HepG2 (cell line): ENCODE results near the gene NSD1. TPM values are rescaled to one million over a fixed set of nuclear protein-coding genes. Genes with fewer than 3 reads are reported as not detected.

Experiments used
- DR1 ChIP-seq: sonication (generic); formaldehyde crosslinking; IDR thresholded peaks from 2 replicates; pipeline ENCODE4 v1.8.0; 2021; ENCODE audit warnings: mild to moderate bottlenecking, missing genetic modification reagents, inconsistent platforms
- MAF1 ChIP-seq: sonication (generic); formaldehyde crosslinking; IDR thresholded peaks from 2 replicates; pipeline ENCODE4 v1.5.0; 2020; ENCODE audit warnings: missing genetic modification reagents, borderline replicate concordance
- MYNN ChIP-seq: sonication (generic); formaldehyde crosslinking; IDR thresholded peaks from 2 replicates; pipeline ENCODE4 v1.4.0; 2020; ENCODE audit warnings: mild to moderate bottlenecking, low read depth, missing genetic modification reagents
- PPARG ChIP-seq: conservative IDR thresholded peaks from 2 replicates; pipeline ENCODE4 v1.6.1; 2016; ENCODE audit warnings: missing biosample characterization, missing genetic modification reagents
- ZBTB38 ChIP-seq: sonication (generic); formaldehyde crosslinking; IDR thresholded peaks from 2 replicates; pipeline ENCODE4 v1.5.1; 2020; ENCODE audit warnings: mild to moderate bottlenecking, missing genetic modification reagents
- ZC3H4 ChIP-seq: sonication (generic); formaldehyde crosslinking; IDR thresholded peaks from 2 replicates; pipeline ENCODE4 v1.4.0; 2020; ENCODE audit warnings: missing genetic modification reagents, borderline replicate concordance
- ZNF17 ChIP-seq: sonication (generic); formaldehyde crosslinking; IDR thresholded peaks from 2 replicates; pipeline ENCODE4 v1.5.0; 2020; ENCODE audit warnings: mild to moderate bottlenecking, missing genetic modification reagents
- ZNF180 ChIP-seq: sonication (generic); formaldehyde crosslinking; IDR thresholded peaks from 2 replicates; pipeline ENCODE4 v1.4.0; 2020; ENCODE audit warnings: low read depth, missing genetic modification reagents, borderline replicate concordance
- ZNF207 ChIP-seq: fragments of 450-650 bp; IDR thresholded peaks from 2 replicates; pipeline ENCODE4 v1.6.1; 2016; ENCODE audit warnings: antibody characterized with exemption, borderline replicate concordance
- ZNF333 ChIP-seq: sonication (generic); formaldehyde crosslinking; IDR thresholded peaks from 2 replicates; pipeline ENCODE4 v1.4.0; 2020; ENCODE audit warnings: mild to moderate bottlenecking, missing genetic modification reagents, borderline replicate concordance
- ZNF543 ChIP-seq: sonication (generic); formaldehyde crosslinking; IDR thresholded peaks from 2 replicates; pipeline ENCODE4 v1.4.0; 2020; ENCODE audit warnings: mild to moderate bottlenecking, missing genetic modification reagents
- ZNF678 ChIP-seq: sonication (generic); formaldehyde crosslinking; IDR thresholded peaks from 2 replicates; pipeline ENCODE4 v1.4.0; 2020; ENCODE audit warnings: mild to moderate bottlenecking, missing genetic modification reagents
- ZNF7 ChIP-seq: IDR thresholded peaks from 2 replicates; pipeline ENCODE4 v1.6.1; 2016; ENCODE audit warnings: missing biosample characterization, missing genetic modification reagents
- ZNF816 ChIP-seq: sonication (generic); formaldehyde crosslinking; IDR thresholded peaks from 2 replicates; pipeline ENCODE4 v1.8.0; 2022; ENCODE audit warnings: missing genetic modification reagents, mild to moderate bottlenecking, borderline replicate concordance
- polyA plus RNA-seq, 8 experiments: library from polyadenylated mRNA; depleted of rRNA in 3 of 8; stranded (reverse) in 7 of 8; unstranded in 1 of 8; fragments of >200 nt; fragmentation: Illumina TruSeq in 4 of 8; extraction: Trizol in 4 of 8; gene quantifications; 2 replicates each; pipeline versions ENCODE4 v1.2.1 to v1.2.3, GENCODE V29; 2011 to 2016; ENCODE audit warnings: low read depth in 4 of 8, missing spikeins in 1 of 8, mixed read lengths in 1 of 8; ENCODE audit not compliant: insufficient read depth in 1 of 8
- total RNA-seq, 5 experiments: library from RNA; depleted of rRNA; stranded (reverse); fragments of >200 nt; fragmentation: Illumina TruSeq; extraction: Trizol; gene quantifications; 2 replicates each; pipeline ENCODE4 v1.2.3, GENCODE V29; 2016; ENCODE audit warnings: low read depth in 1 of 5
- TF ChIP-seq, protein P1 (sequence below): sonication (generic); formaldehyde crosslinking; IDR thresholded peaks from 2 replicates; pipeline ENCODE4 v1.4.0; 2020; ENCODE audit warnings: low read depth, missing genetic modification reagents
- TF ChIP-seq, protein P2 (sequence below), 2 experiments: sonication (generic) in 1 of 2; formaldehyde crosslinking in 1 of 2; IDR thresholded peaks; 2 replicates each; pipeline versions ENCODE4 v1.5.1 to v1.6.1; 2011 to 2020; ENCODE audit warnings: borderline replicate concordance in 1 of 2, low read depth in 1 of 2, low read length in 1 of 2, mild to moderate bottlenecking in 1 of 2, missing genetic modification reagents in 1 of 2, moderate library complexity in 1 of 2
- TF ChIP-seq, protein P3 (sequence below), 2 experiments: fragments of 450-650 bp in 1 of 2; sonication (generic) in 1 of 2; formaldehyde crosslinking; IDR thresholded peaks; 2 replicates each; pipeline versions ENCODE4 v1.5.0 to v1.8.0; 2020 to 2022; ENCODE audit warnings: mild to moderate bottlenecking in 1 of 2, missing genetic modification reagents in 1 of 2
- TF ChIP-seq, protein P4 (sequence below): sonication (generic); formaldehyde crosslinking; IDR thresholded peaks from 2 replicates; pipeline ENCODE4 v1.4.0; 2020; ENCODE audit warnings: missing genetic modification reagents

The NSD1 gene
- total and polyA plus RNA-seq, 2 of the 13 experiments (the other 11 are each of a cell fraction or from before 2014, with no cell fraction given) = 0.01 to 0.09 TPM

DNA sequence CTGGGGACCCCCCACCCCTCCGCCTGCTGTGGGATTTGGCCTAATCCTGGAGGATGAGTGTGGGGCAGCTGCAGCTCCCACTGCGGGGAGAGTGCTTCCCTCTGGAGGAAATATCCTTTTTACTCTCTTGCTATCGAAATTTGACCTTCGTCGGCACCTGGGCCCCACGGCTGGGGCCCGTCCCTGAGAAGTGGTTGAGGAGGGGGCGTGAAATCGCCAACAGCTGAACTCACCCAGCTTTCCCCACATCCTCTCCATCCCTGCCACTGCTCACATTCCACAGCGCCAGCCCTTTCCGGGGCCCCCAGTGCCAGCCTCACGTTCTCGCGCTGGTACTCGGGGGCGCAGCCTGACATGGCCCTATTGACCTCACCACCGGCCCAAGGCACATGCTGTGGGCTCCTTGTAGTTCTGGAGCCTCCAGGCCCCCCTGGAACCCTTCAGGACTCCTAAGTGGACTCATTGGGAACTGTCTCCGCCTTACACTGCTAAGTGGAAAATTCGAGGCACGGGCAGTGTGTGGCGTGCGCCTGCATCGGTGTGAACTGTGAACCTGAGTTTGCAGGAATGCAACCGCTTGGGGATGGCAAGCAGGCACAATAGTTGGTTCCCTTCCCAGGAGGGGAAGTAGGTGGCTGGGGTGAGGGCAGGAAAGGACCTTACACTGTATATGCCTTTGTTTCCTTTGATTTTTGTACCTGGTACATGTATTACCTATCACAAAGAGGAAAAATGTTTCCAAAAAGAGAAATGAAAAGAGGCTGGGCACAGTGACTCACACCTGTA is 27.7 kb upstream of the NSD1 start (continued):
- TF ChIP-seq, protein P1, sequence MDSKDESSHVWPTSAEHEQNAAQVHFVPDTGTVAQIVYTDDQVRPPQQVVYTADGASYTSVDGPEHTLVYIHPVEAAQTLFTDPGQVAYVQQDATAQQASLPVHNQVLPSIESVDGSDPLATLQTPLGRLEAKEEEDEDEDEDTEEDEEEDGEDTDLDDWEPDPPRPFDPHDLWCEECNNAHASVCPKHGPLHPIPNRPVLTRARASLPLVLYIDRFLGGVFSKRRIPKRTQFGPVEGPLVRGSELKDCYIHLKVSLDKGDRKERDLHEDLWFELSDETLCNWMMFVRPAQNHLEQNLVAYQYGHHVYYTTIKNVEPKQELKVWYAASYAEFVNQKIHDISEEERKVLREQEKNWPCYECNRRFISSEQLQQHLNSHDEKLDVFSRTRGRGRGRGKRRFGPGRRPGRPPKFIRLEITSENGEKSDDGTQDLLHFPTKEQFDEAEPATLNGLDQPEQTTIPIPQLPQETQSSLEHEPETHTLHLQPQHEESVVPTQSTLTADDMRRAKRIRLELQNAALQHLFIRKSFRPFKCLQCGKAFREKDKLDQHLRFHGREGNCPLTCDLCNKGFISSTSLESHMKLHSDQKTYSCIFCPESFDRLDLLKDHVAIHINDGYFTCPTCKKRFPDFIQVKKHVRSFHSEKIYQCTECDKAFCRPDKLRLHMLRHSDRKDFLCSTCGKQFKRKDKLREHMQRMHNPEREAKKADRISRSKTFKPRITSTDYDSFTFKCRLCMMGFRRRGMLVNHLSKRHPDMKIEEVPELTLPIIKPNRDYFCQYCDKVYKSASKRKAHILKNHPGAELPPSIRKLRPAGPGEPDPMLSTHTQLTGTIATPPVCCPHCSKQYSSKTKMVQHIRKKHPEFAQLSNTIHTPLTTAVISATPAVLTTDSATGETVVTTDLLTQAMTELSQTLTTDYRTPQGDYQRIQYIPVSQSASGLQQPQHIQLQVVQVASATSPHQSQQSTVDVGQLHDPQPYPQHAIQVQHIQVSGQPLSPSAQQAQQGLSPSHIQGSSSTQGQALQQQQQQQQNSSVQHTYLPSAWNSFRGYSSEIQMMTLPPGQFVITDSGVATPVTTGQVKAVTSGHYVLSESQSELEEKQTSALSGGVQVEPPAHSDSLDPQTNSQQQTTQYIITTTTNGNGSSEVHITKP (CRISPR knock-in tag) = no peak
- TF ChIP-seq MAF1 (CRISPR knock-in tag) (0 out of 2 replicates have a peak, but pooled peaks have one; percentile 21), ZC3H4 (CRISPR knock-in tag) (no peak), MYNN (CRISPR knock-in tag) (no peak), ZNF17 (CRISPR knock-in tag) (no peak), ZNF7 (no peak), ZNF207 (no peak), ZNF816 (CRISPR knock-in tag) (no peak), ZNF180 (CRISPR knock-in tag) (no peak), ZBTB38 (CRISPR knock-in tag) (peak; percentile 58; the same call in 1 of the 2 replicates), DR1 (CRISPR knock-in tag) (0 out of 2 replicates have a peak, but pooled peaks have one; percentile 12), ZNF333 (no peak), PPARG (CRISPR knock-in tag) (no peak), ZNF678 (CRISPR knock-in tag) (no peak), ZNF543 (CRISPR knock-in tag) (no peak)
- TF ChIP-seq, protein P2, sequence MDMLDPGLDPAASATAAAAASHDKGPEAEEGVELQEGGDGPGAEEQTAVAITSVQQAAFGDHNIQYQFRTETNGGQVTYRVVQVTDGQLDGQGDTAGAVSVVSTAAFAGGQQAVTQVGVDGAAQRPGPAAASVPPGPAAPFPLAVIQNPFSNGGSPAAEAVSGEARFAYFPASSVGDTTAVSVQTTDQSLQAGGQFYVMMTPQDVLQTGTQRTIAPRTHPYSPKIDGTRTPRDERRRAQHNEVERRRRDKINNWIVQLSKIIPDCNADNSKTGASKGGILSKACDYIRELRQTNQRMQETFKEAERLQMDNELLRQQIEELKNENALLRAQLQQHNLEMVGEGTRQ (IDR thresholded peaks at IDR 0.05; ENCODE audit: low read depth, low read length) = no peak
- TF ChIP-seq, protein P2 (CRISPR knock-in tag; IDR thresholded peaks at IDR 0.05; ENCODE audit: borderline replicate concordance) = no peak
- TF ChIP-seq, protein P3, sequence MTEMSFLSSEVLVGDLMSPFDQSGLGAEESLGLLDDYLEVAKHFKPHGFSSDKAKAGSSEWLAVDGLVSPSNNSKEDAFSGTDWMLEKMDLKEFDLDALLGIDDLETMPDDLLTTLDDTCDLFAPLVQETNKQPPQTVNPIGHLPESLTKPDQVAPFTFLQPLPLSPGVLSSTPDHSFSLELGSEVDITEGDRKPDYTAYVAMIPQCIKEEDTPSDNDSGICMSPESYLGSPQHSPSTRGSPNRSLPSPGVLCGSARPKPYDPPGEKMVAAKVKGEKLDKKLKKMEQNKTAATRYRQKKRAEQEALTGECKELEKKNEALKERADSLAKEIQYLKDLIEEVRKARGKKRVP (CRISPR knock-in tag; IDR thresholded peaks at IDR 0.05) = no peak
- TF ChIP-seq, protein P4, sequence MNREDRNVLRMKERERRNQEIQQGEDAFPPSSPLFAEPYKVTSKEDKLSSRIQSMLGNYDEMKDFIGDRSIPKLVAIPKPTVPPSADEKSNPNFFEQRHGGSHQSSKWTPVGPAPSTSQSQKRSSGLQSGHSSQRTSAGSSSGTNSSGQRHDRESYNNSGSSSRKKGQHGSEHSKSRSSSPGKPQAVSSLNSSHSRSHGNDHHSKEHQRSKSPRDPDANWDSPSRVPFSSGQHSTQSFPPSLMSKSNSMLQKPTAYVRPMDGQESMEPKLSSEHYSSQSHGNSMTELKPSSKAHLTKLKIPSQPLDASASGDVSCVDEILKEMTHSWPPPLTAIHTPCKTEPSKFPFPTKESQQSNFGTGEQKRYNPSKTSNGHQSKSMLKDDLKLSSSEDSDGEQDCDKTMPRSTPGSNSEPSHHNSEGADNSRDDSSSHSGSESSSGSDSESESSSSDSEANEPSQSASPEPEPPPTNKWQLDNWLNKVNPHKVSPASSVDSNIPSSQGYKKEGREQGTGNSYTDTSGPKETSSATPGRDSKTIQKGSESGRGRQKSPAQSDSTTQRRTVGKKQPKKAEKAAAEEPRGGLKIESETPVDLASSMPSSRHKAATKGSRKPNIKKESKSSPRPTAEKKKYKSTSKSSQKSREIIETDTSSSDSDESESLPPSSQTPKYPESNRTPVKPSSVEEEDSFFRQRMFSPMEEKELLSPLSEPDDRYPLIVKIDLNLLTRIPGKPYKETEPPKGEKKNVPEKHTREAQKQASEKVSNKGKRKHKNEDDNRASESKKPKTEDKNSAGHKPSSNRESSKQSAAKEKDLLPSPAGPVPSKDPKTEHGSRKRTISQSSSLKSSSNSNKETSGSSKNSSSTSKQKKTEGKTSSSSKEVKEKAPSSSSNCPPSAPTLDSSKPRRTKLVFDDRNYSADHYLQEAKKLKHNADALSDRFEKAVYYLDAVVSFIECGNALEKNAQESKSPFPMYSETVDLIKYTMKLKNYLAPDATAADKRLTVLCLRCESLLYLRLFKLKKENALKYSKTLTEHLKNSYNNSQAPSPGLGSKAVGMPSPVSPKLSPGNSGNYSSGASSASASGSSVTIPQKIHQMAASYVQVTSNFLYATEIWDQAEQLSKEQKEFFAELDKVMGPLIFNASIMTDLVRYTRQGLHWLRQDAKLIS (CRISPR knock-in tag) = no peak
